BLaER1 (cell line): ENCODE measurements around the gene RXFP2.

ENCODE experiments used
- H3K27ac ChIP-seq: shearing (Covaris generic); formaldehyde crosslinking; 2 replicates; pipeline ENCODE4 v1.8.1; 2022
- H3K27me3 ChIP-seq: shearing (Covaris generic); formaldehyde crosslinking; 2 replicates; pipeline ENCODE4 v1.8.1; 2022
- H3K36me3 ChIP-seq: shearing (Covaris generic); formaldehyde crosslinking; 2 replicates; pipeline ENCODE4 v1.8.1; 2022
- H3K4me1 ChIP-seq: shearing (Covaris generic); formaldehyde crosslinking; 2 replicates; pipeline ENCODE4 v1.8.1; 2022
- H3K4me2 ChIP-seq: shearing (Covaris generic); formaldehyde crosslinking; 2 replicates; pipeline ENCODE4 v1.8.1; 2022
- H3K4me3 ChIP-seq: shearing (Covaris generic); formaldehyde crosslinking; 2 replicates; pipeline ENCODE4 v1.8.1; 2022
- H3K9ac ChIP-seq: shearing (Covaris generic); formaldehyde crosslinking; 2 replicates; pipeline ENCODE4 v1.8.1; 2022
- H3K9me3 ChIP-seq: shearing (Covaris generic); formaldehyde crosslinking; 2 replicates; pipeline ENCODE4 v1.8.1; 2022
- H4K20me1 ChIP-seq: shearing (Covaris generic); formaldehyde crosslinking; 2 replicates; pipeline ENCODE4 v1.8.1; 2022
- Cebpa-rat ChIP-seq: shearing (Covaris generic); IDR thresholded peaks from 2 replicates; pipeline ENCODE4 v1.8.1; 2022

Gene RXFP2, protein sequence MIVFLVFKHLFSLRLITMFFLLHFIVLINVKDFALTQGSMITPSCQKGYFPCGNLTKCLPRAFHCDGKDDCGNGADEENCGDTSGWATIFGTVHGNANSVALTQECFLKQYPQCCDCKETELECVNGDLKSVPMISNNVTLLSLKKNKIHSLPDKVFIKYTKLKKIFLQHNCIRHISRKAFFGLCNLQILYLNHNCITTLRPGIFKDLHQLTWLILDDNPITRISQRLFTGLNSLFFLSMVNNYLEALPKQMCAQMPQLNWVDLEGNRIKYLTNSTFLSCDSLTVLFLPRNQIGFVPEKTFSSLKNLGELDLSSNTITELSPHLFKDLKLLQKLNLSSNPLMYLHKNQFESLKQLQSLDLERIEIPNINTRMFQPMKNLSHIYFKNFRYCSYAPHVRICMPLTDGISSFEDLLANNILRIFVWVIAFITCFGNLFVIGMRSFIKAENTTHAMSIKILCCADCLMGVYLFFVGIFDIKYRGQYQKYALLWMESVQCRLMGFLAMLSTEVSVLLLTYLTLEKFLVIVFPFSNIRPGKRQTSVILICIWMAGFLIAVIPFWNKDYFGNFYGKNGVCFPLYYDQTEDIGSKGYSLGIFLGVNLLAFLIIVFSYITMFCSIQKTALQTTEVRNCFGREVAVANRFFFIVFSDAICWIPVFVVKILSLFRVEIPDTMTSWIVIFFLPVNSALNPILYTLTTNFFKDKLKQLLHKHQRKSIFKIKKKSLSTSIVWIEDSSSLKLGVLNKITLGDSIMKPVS

DNA sequence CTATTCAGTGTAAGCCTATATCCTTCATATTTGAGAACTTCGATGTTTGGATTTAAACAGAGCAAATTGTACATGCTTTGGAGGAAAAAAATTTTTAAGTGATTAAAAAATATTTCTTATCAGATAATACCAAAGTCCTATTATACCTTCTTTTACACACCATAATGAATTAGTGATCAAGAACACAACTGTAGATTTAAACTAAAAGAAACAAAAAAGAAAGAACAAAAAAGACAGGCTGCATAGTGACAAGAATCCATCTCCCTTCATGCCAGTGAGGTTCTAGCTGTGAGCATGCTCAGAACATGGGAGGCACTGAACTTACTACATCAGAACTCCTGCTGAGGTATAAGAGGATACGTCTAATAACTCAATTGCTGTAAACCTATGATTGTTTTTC, at the start of gene RXFP2:
Gene RXFP2, plus strand, starts transcription at position 301 of the 400 bp plus-strand sequence. Its CDS starts 87 bp downstream, at position 388.
- Histone ChIP-seq H3K4me3 (no peak within 1 kb of the TSS), H3K27ac (no peak within 1 kb of the TSS), H3K36me3 (no peaks in the 10 kb centered on the region), H3K27me3 (no peaks in the 10 kb centered on the region), H4K20me1 (no peaks in the 10 kb centered on the region), H3K9ac (no peak within 1 kb of the TSS), H3K4me2 (no peak within 1 kb of the TSS), H3K4me1 (no peaks in the 10 kb centered on the region), H3K9me3 (no peaks in the 10 kb centered on the region)
- TF ChIP-seq Cebpa-rat, result no peak

- Histone ChIP-seq H3K27ac (no peak overlapping the region), H3K9me3 (peaks cover 11% of the 10 kb centered on the region), H3K27me3 (no peaks in the 10 kb centered on the region), H3K4me3 (no peak overlapping the region), H3K9ac (no peak overlapping the region), H3K36me3 (no peaks in the 10 kb centered on the region), H4K20me1 (no peaks in the 10 kb centered on the region), H3K4me2 (no peak overlapping the region), H3K4me1 (no peaks in the 10 kb centered on the region)
- TF ChIP-seq Cebpa-rat, result no peak
Observed at GRCh38 chr13:31697290-31697689, 42.0 kb upstream of the RXFP2 start.

- Histone ChIP-seq H3K4me2 (no peak overlapping the region), H3K27ac (no peak overlapping the region), H4K20me1 (no peaks in the 10 kb centered on the region), H3K36me3 (no peaks in the 10 kb centered on the region), H3K27me3 (no peaks in the 10 kb centered on the region), H3K9me3 (peaks cover 10% of the 10 kb centered on the region), H3K4me1 (no peaks in the 10 kb centered on the region), H3K4me3 (no peak overlapping the region), H3K9ac (no peak overlapping the region)
- TF ChIP-seq Cebpa-rat, result no peak
Observed at GRCh38 chr13:31699650-31700049, 39.7 kb upstream of the RXFP2 start.

DNA sequence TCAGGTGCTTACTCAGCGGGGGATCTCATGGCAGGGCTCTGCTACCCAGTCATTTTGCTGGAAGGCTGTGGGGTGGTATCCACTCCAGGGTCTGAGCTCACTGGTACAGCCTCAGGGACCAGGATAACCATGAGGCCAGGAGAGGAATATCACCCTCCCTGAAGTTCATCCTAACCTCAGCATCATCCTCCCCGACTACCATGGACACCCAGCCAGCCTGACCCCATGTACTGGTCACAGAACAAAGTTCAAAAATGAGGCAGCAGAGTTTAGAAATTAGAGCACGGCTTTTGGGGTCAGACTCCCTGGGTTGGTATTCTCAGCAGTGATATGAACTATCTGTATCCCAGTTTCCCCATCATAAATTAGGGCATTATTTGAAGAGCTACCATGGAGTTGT, 35.5 kb upstream of the RXFP2 start:
- Histone ChIP-seq H4K20me1 (no peaks in the 10 kb centered on the region), H3K36me3 (no peaks in the 10 kb centered on the region), H3K9ac (no peak overlapping the region), H3K4me2 (no peak overlapping the region), H3K9me3 (no peaks in the 10 kb centered on the region), H3K4me1 (no peaks in the 10 kb centered on the region), H3K4me3 (no peak overlapping the region), H3K27ac (no peak overlapping the region), H3K27me3 (no peaks in the 10 kb centered on the region)
- no peak for TF ChIP-seq Cebpa-rat

- Histone ChIP-seq H3K27ac (no peak overlapping the region), H4K20me1 (no peaks in the 10 kb centered on the region), H3K27me3 (no peaks in the 10 kb centered on the region), H3K4me1 (no peaks in the 10 kb centered on the region), H3K36me3 (no peaks in the 10 kb centered on the region), H3K4me3 (no peak overlapping the region), H3K4me2 (no peak overlapping the region), H3K9me3 (no peaks in the 10 kb centered on the region), H3K9ac (no peak overlapping the region)
- TF ChIP-seq Cebpa-rat, result no peak
Observed at GRCh38 chr13:31706105-31706504, 33.2 kb upstream of the RXFP2 start.

DNA sequence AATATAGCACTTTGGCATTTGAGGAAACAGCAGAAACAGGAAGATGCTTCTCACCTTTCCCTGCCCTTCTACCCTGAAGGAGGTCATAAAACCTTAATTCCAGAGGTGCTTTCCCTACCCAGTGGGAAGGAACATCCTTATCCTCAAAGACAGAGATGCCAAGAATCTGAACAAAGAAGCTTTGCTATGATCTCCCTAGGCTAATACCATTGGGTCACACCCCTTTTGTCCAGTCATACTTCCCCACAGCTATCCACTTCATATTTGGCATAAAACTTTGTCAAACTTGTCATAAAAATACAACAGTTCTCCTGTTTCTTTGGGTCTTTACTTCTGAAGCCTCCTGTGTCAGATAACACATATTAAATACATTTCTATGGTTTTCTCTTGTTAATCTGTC, 21.7 kb upstream of the RXFP2 start:
- Histone ChIP-seq H3K36me3 (no peaks in the 10 kb centered on the region), H3K4me3 (no peak overlapping the region), H3K4me1 (no peaks in the 10 kb centered on the region), H4K20me1 (no peaks in the 10 kb centered on the region), H3K4me2 (no peak overlapping the region), H3K27me3 (no peaks in the 10 kb centered on the region), H3K27ac (no peak overlapping the region), H3K9ac (no peak overlapping the region), H3K9me3 (no peaks in the 10 kb centered on the region)
- TF ChIP-seq Cebpa-rat, result no peak

GRCh38 chr13:31719214-31719613, 20.1 kb upstream of the RXFP2 start:
- H3K27ac ChIP-seq, result no peak overlapping the region
- H3K9me3 ChIP-seq, result no peaks in the 10 kb centered on the region
- no peak for TF ChIP-seq Cebpa-rat
- no peaks in the 10 kb centered on the region for H3K4me1 ChIP-seq
- no peaks in the 10 kb centered on the region for H3K27me3 ChIP-seq
- no peaks in the 10 kb centered on the region for H3K36me3 ChIP-seq
- no peak overlapping the region for H3K4me3 ChIP-seq
- H3K4me2 ChIP-seq, result no peak overlapping the region
- H3K9ac ChIP-seq, result no peak overlapping the region
- no peaks in the 10 kb centered on the region for H4K20me1 ChIP-seq

- no peaks in the 10 kb centered on the region for H3K9me3 ChIP-seq
- TF ChIP-seq Cebpa-rat, result no peak
- H3K4me3 ChIP-seq, result no peak overlapping the region
- no peak overlapping the region for H3K27ac ChIP-seq
- H3K36me3 ChIP-seq, result no peaks in the 10 kb centered on the region
- no peak overlapping the region for H3K4me2 ChIP-seq
- no peaks in the 10 kb centered on the region for H3K4me1 ChIP-seq
- H3K9ac ChIP-seq, result no peak overlapping the region
- H4K20me1 ChIP-seq, result no peaks in the 10 kb centered on the region
- no peaks in the 10 kb centered on the region for H3K27me3 ChIP-seq
Observed at GRCh38 chr13:31722673-31723072, 16.7 kb upstream of the RXFP2 start.

GRCh38 chr13:31725841-31726240, 13.5 kb upstream of the RXFP2 start:
- Histone ChIP-seq H3K4me1 (no peaks in the 10 kb centered on the region), H3K9me3 (no peaks in the 10 kb centered on the region), H3K4me3 (no peak overlapping the region), H3K27me3 (no peaks in the 10 kb centered on the region), H3K36me3 (no peaks in the 10 kb centered on the region), H3K9ac (no peak overlapping the region), H3K4me2 (no peak overlapping the region), H3K27ac (no peak overlapping the region), H4K20me1 (no peaks in the 10 kb centered on the region)
- no peak for TF ChIP-seq Cebpa-rat

- Histone ChIP-seq H3K4me1 (peaks cover 8% of the 10 kb centered on the region; the same call in 1 of the 2 replicates), H3K9me3 (no peaks in the 10 kb centered on the region), H4K20me1 (no peaks in the 10 kb centered on the region), H3K27ac (no peak overlapping the region), H3K4me3 (no peak overlapping the region), H3K9ac (no peak overlapping the region), H3K27me3 (no peaks in the 10 kb centered on the region), H3K4me2 (no peak overlapping the region), H3K36me3 (no peaks in the 10 kb centered on the region)
- no peak for TF ChIP-seq Cebpa-rat
Observed at GRCh38 chr13:31731921-31732320, 7.4 kb upstream of the RXFP2 start.
